Measurements from ENCODE around the gene SMAD1. TPM values are rescaled to one million over a fixed set of nuclear protein-coding genes. Genes with fewer than 3 reads are reported as not detected.

The SMAD1 gene
- total RNA-seq, 1 experiment from 2014 or later: 15.4 TPM

DNA sequence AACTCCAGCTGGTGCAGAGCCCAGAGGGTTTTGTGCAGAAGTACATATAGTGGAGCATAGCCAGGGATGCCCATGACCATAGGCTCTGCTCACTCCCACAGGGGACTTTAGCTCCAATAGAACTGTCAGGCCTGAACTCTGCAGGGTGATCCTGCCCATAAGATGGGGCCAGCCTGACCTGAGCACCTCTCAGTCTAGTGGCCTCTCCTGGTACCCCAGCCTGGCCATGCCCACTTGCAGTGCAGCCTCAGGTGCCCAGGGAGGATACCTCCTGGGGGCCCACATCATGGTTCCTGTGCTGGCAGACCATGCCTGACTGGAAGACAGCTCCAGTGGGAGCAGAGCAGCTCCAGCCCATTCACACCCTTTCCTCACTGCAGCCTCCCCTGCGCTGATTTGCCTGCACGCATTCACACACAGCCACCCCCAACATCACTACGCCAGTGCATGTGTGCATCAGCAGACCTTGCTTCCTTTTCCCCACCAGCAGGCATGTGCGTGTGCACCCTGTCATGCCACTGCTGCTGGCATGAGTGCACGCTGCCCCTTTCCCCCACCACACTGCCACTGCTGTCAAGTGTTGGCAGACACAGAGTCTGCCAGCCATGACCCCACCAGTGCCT, 84.5 kb downstream of the SMAD1 start:
- peaks cover 44% of the 10 kb centered on the region for H3K9me3 Mint-ChIP-seq
- TF ChIP-seq ZBTB21 (CRISPR knock-in tag; IDR thresholded peaks at IDR 0.05; ENCODE audit: borderline replicate concordance): no peak
- TF ChIP-seq, protein P1, sequence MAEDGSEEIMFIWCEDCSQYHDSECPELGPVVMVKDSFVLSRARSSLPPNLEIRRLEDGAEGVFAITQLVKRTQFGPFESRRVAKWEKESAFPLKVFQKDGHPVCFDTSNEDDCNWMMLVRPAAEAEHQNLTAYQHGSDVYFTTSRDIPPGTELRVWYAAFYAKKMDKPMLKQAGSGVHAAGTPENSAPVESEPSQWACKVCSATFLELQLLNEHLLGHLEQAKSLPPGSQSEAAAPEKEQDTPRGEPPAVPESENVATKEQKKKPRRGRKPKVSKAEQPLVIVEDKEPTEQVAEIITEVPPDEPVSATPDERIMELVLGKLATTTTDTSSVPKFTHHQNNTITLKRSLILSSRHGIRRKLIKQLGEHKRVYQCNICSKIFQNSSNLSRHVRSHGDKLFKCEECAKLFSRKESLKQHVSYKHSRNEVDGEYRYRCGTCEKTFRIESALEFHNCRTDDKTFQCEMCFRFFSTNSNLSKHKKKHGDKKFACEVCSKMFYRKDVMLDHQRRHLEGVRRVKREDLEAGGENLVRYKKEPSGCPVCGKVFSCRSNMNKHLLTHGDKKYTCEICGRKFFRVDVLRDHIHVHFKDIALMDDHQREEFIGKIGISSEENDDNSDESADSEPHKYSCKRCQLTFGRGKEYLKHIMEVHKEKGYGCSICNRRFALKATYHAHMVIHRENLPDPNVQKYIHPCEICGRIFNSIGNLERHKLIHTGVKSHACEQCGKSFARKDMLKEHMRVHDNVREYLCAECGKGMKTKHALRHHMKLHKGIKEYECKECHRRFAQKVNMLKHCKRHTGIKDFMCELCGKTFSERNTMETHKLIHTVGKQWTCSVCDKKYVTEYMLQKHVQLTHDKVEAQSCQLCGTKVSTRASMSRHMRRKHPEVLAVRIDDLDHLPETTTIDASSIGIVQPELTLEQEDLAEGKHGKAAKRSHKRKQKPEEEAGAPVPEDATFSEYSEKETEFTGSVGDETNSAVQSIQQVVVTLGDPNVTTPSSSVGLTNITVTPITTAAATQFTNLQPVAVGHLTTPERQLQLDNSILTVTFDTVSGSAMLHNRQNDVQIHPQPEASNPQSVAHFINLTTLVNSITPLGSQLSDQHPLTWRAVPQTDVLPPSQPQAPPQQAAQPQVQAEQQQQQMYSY (CRISPR knock-in tag; IDR thresholded peaks at IDR 0.05): no peak
- TF ChIP-seq, protein P2, sequence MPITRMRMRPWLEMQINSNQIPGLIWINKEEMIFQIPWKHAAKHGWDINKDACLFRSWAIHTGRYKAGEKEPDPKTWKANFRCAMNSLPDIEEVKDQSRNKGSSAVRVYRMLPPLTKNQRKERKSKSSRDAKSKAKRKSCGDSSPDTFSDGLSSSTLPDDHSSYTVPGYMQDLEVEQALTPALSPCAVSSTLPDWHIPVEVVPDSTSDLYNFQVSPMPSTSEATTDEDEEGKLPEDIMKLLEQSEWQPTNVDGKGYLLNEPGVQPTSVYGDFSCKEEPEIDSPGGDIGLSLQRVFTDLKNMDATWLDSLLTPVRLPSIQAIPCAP (CRISPR knock-in tag; IDR thresholded peaks at IDR 0.05): no peak
- TF ChIP-seq CBFB (CRISPR knock-in tag; IDR thresholded peaks at IDR 0.05; ENCODE audit: low read depth): no peak
- TF ChIP-seq, protein P3, sequence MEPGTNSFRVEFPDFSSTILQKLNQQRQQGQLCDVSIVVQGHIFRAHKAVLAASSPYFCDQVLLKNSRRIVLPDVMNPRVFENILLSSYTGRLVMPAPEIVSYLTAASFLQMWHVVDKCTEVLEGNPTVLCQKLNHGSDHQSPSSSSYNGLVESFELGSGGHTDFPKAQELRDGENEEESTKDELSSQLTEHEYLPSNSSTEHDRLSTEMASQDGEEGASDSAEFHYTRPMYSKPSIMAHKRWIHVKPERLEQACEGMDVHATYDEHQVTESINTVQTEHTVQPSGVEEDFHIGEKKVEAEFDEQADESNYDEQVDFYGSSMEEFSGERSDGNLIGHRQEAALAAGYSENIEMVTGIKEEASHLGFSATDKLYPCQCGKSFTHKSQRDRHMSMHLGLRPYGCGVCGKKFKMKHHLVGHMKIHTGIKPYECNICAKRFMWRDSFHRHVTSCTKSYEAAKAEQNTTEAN (CRISPR knock-in tag; IDR thresholded peaks at IDR 0.05): no peak
- no peak for TF ChIP-seq JUN (CRISPR knock-in tag; IDR thresholded peaks at IDR 0.05)
- DNase-seq (ENCODE audit: low spot score): no peak
- H3K27me3 Mint-ChIP-seq (ENCODE audit: low read depth): peaks cover 5% of the 10 kb centered on the region
- no peak overlapping the region for H3K27ac Mint-ChIP-seq
- no peak for ATAC-seq
- peaks cover 14% of the 10 kb centered on the region for H3K36me3 Mint-ChIP-seq
- H3K4me3 Mint-ChIP-seq: no peak overlapping the region
- CTCF ChIA-PET: interaction anchor here (1.1 kb wide), 1 partner anchor 9 kb away, joined by 3 read pairs; no protein-coding TSS in a partner anchor
- no peaks in the 10 kb centered on the region for H3K4me1 Mint-ChIP-seq
- POLR2A ChIA-PET: no interaction called here

DNA sequence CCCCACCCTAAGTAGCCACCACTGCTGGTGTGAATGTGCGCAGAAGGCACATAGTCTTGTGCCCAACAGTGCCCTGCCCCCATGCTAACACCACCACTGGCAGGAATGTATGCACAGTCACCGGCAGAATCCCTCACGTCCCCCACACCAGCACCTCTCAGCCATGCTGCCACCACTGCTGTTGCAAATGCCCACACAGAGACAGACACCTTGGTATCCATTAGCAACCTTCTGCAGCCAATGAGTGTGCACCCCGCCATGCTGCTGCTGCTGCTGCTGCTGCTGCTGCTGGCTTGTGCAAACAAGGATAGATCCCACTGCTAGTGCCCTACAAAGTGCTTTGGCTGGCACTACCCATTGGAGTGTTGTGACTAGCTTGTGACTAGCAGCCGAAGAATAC, 85.1 kb downstream of the SMAD1 start:
- Mint-ChIP-seq H3K27me3 (ENCODE audit: low read depth) (peaks cover 5% of the 10 kb centered on the region), H3K36me3 (peaks cover 14% of the 10 kb centered on the region), H3K9me3 (peaks cover 44% of the 10 kb centered on the region), H3K27ac (no peak overlapping the region), H3K4me3 (no peak overlapping the region), H3K4me1 (no peaks in the 10 kb centered on the region)
- CTCF ChIA-PET: interaction anchor here (1.1 kb wide), 1 partner anchor 10 kb away, joined by 3 read pairs; no protein-coding TSS in a partner anchor
- ATAC-seq (peak; percentile 78), DNase-seq (ENCODE audit: low spot score) (no peak)
- POLR2A ChIA-PET: no interaction called here
- TF ChIP-seq MYBL2 (CRISPR knock-in tag; IDR thresholded peaks at IDR 0.05) (no peak), ZNF121 (CRISPR knock-in tag; IDR thresholded peaks at IDR 0.05) (no peak), SOX15 (CRISPR knock-in tag; IDR thresholded peaks at IDR 0.05) (no peak), NR3C1 (CRISPR knock-in tag; conservative IDR thresholded peaks at IDR 0.05; ENCODE audit: low read depth) (no peak), SMAD3 (CRISPR knock-in tag; IDR thresholded peaks at IDR 0.05; ENCODE audit: borderline replicate concordance) (no peak), ZNF263 (CRISPR knock-in tag; IDR thresholded peaks at IDR 0.05; ENCODE audit: low read depth) (no peak), CBFB (CRISPR knock-in tag; IDR thresholded peaks at IDR 0.05; ENCODE audit: low read depth) (no peak)
- TF ChIP-seq, protein P1 (CRISPR knock-in tag; IDR thresholded peaks at IDR 0.05): no peak
- TF ChIP-seq, protein P4, sequence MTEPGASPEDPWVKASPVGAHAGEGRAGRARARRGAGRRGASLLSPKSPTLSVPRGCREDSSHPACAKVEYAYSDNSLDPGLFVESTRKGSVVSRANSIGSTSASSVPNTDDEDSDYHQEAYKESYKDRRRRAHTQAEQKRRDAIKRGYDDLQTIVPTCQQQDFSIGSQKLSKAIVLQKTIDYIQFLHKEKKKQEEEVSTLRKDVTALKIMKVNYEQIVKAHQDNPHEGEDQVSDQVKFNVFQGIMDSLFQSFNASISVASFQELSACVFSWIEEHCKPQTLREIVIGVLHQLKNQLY (CRISPR knock-in tag; IDR thresholded peaks at IDR 0.05): no peak
- TF ChIP-seq, protein P5, sequence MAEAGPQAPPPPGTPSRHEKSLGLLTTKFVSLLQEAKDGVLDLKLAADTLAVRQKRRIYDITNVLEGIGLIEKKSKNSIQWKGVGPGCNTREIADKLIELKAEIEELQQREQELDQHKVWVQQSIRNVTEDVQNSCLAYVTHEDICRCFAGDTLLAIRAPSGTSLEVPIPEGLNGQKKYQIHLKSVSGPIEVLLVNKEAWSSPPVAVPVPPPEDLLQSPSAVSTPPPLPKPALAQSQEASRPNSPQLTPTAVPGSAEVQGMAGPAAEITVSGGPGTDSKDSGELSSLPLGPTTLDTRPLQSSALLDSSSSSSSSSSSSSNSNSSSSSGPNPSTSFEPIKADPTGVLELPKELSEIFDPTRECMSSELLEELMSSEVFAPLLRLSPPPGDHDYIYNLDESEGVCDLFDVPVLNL (CRISPR knock-in tag; IDR thresholded peaks at IDR 0.05; ENCODE audit: borderline replicate concordance, low read depth): no peak
- TF ChIP-seq, protein P6, sequence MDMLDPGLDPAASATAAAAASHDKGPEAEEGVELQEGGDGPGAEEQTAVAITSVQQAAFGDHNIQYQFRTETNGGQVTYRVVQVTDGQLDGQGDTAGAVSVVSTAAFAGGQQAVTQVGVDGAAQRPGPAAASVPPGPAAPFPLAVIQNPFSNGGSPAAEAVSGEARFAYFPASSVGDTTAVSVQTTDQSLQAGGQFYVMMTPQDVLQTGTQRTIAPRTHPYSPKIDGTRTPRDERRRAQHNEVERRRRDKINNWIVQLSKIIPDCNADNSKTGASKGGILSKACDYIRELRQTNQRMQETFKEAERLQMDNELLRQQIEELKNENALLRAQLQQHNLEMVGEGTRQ (CRISPR knock-in tag; IDR thresholded peaks at IDR 0.05): no peak
- TF ChIP-seq, protein P7, sequence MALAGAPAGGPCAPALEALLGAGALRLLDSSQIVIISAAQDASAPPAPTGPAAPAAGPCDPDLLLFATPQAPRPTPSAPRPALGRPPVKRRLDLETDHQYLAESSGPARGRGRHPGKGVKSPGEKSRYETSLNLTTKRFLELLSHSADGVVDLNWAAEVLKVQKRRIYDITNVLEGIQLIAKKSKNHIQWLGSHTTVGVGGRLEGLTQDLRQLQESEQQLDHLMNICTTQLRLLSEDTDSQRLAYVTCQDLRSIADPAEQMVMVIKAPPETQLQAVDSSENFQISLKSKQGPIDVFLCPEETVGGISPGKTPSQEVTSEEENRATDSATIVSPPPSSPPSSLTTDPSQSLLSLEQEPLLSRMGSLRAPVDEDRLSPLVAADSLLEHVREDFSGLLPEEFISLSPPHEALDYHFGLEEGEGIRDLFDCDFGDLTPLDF (CRISPR knock-in tag; IDR thresholded peaks at IDR 0.05): no peak
- TF ChIP-seq, protein P8, sequence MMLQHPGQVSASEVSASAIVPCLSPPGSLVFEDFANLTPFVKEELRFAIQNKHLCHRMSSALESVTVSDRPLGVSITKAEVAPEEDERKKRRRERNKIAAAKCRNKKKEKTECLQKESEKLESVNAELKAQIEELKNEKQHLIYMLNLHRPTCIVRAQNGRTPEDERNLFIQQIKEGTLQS (CRISPR knock-in tag; conservative IDR thresholded peaks at IDR 0.05): no peak
